ENCODE results near the gene ARHGAP5.

- TF ChIP-seq POLR2A (IDR thresholded peaks at IDR 0.05) = peak; percentile 64
- TF ChIP-seq, protein P1, sequence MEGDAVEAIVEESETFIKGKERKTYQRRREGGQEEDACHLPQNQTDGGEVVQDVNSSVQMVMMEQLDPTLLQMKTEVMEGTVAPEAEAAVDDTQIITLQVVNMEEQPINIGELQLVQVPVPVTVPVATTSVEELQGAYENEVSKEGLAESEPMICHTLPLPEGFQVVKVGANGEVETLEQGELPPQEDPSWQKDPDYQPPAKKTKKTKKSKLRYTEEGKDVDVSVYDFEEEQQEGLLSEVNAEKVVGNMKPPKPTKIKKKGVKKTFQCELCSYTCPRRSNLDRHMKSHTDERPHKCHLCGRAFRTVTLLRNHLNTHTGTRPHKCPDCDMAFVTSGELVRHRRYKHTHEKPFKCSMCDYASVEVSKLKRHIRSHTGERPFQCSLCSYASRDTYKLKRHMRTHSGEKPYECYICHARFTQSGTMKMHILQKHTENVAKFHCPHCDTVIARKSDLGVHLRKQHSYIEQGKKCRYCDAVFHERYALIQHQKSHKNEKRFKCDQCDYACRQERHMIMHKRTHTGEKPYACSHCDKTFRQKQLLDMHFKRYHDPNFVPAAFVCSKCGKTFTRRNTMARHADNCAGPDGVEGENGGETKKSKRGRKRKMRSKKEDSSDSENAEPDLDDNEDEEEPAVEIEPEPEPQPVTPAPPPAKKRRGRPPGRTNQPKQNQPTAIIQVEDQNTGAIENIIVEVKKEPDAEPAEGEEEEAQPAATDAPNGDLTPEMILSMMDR (IDR thresholded peaks at IDR 0.05) = peak in 1 of 4 donors; percentile 6
Observed at GRCh38 chr14:32201193-32201815, 124.2 kb downstream of the ARHGAP5 start.
